AG04450 (cell line): ENCODE results near the gene ZNF732. TPM values are rescaled to one million over a fixed set of nuclear protein-coding genes. Genes with fewer than 3 reads are reported as not detected.
"Not testable (repeated sequence)": the region's sequence is repeated elsewhere in the genome, so short reads cannot be mapped to it uniquely, and the experiment has no call there.

Source experiments
- CTCF ChIA-PET: fragments of 300-600, 350-600 bp; formaldehyde crosslinking; extraction: SDS; loops from one replicate; lab custom pipeline; 2022; ENCODE audit warnings: antibody characterized with exemption, inconsistent platforms; lab: Charles Lee
- POLR2A ChIA-PET: fragments of 350-600 bp; formaldehyde crosslinking; extraction: SDS; loops from one replicate; lab custom pipeline; 2021; ENCODE audit warnings: antibody characterized with exemption, inconsistent platforms; lab: Yijun Ruan, JAX
- DNase-seq: peaks from one replicate; pipeline ENCODE4 v3.0.0-alpha.2; 2011; ENCODE audit warnings: low read depth, low spot score
- H3K27ac ChIP-seq: one replicate; pipeline ENCODE4 v1.5.1; 2012; ENCODE audit warnings: low read depth, low read length, control low read depth
- H3K27me3 ChIP-seq: one replicate; pipeline ENCODE4 v1.6.0; 2012; ENCODE audit warnings: low read length; ENCODE audit not compliant: control insufficient read depth, insufficient read depth
- H3K4me3 ChIP-seq: 2 replicates; pipeline ENCODE4 v1.5.1; 2011; ENCODE audit warnings: mild to moderate bottlenecking, low read depth, low read length, control low read depth
- H3K9me3 ChIP-seq: 2 replicates; pipeline ENCODE4 v1.5.1; 2012; ENCODE audit warnings: low read length; ENCODE audit not compliant: control insufficient read depth, insufficient read depth
- polyA plus RNA-seq: library from polyadenylated mRNA; depleted of rRNA; stranded (reverse); fragments of >200 nt; gene quantifications from 2 replicates; pipeline ENCODE4 v1.2.3, GENCODE V29; 2011; rRNA removed
- small RNA-seq: library from RNA; depleted of rRNA; stranded (forward); fragments of <200 nt; gene quantifications from one replicate; pipeline ENCODE3, GENCODE V24; 2012; ENCODE audit warnings: low read depth; ENCODE audit not compliant: insufficient read length
- TF ChIP-seq, protein P1 (sequence below): IDR thresholded peaks from 2 replicates; pipeline ENCODE4 v1.5.1; 2011; ENCODE audit warnings: low read depth, low read length, control low read depth, inconsistent platforms

The ZNF732 gene
- polyA plus RNA-seq, 1 experiment, result 0.12 TPM

DNA sequence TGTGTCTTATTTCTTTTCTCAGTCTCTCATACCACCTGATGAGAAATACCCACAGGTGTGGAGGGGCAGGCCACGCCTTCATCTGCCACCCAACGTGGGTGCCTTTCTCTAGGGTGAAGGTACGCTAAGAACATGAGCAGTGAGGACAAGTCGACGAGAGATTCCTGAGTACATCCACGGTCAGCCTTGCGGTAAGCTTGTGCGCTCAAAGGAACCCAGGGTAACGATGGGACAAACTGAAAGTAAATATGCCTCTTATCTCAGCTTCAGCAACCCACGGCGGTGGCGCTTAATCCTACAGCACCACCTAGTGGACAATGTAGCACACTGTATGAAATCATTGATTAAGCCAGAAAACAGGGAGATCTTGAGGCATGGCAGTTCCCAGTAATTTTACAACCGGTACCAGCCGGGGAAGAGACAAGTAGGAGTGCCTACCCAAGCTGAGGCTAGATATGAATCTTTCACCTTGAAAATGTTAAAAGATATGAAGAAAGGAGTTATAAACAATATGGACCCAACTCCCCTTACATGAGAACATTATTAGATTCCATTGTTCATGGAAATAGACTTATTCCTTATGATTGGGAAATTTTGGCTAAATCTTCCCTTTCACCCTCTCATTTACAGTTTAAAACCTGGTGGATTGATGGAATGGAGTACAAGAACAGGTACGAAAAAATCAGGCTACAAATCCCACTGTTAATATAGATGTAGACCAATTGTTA lies 63.0 kb downstream of the ZNF732 start:
- no peak for DNase-seq
- H3K27me3 ChIP-seq, result no peaks in the 10 kb centered on the region
- H3K9me3 ChIP-seq, result peaks cover 33% of the 10 kb centered on the region
- H3K27ac ChIP-seq, result no peak overlapping the region
- POLR2A ChIA-PET, result no interaction called here
- CTCF ChIA-PET, result no interaction called here
- TF ChIP-seq, protein P1, sequence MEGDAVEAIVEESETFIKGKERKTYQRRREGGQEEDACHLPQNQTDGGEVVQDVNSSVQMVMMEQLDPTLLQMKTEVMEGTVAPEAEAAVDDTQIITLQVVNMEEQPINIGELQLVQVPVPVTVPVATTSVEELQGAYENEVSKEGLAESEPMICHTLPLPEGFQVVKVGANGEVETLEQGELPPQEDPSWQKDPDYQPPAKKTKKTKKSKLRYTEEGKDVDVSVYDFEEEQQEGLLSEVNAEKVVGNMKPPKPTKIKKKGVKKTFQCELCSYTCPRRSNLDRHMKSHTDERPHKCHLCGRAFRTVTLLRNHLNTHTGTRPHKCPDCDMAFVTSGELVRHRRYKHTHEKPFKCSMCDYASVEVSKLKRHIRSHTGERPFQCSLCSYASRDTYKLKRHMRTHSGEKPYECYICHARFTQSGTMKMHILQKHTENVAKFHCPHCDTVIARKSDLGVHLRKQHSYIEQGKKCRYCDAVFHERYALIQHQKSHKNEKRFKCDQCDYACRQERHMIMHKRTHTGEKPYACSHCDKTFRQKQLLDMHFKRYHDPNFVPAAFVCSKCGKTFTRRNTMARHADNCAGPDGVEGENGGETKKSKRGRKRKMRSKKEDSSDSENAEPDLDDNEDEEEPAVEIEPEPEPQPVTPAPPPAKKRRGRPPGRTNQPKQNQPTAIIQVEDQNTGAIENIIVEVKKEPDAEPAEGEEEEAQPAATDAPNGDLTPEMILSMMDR, result 0 out of 2 replicates have a peak, but pooled peaks have one; percentile 23
- no peak overlapping the region for H3K4me3 ChIP-seq

DNA sequence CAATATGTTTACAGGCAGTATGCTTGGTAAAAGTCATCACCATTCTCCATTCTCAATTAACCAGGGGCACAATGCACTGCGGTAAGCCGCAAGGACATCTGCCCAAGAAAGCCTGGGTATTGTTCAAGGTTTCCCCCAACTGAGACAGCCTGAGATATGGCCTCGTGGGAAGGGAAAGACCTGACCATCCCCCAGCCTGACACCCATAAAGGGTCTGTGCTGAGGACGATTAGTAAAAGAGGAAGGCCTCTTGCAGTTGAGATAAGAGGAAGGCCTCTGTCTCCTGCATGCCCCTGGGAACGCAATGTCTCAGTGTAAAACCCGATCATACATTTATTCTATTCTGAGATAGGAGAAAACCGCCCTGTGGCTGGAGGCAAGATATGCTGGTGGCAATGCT lies 63.9 kb downstream of the ZNF732 start:
- H3K27ac ChIP-seq, H3K27me3 ChIP-seq, POLR2A ChIA-PET, CTCF ChIA-PET, DNase-seq, H3K4me3 ChIP-seq: not testable (repeated sequence)
- peaks cover 28% of the 10 kb centered on the region for H3K9me3 ChIP-seq

DNA sequence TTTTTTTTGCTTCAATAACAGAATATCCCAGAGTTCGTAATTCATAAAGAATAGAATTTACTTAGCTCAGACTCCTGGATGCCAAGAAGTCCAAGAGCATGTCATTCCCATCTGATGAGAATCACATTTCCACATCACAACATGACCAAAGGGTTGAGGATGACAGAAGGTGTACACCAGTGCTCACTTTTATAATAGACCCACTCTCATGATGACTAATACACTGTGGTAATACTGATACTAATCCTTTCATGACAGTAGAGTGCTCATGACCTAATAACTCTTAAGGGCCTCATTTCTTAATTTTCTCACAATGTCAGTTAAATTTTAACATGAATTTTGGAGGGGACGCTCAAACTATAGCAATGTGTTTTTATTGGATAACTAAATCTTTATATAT lies 69.2 kb downstream of the ZNF732 start:
- ChIA-PET POLR2A (no interaction called here), CTCF (no interaction called here)

DNA sequence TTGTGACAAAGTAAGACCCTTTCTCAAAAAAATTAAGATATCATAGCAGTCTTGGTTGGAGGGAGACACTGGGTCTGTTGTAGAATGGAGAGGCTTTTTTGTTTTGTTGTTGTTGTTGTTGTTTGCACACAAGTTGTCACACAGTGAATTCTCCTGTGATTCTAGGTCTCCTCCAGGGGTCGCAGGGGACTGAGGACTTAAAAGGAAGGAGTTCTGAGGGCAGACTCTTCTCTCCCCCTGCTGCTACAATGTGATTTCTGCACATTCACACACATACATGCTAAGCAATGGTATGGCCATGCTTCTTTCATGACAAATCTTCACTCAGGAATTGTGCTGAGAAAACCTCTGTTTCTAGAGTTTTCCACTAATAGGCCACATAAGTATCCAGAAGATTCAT lies 71.1 kb downstream of the ZNF732 start:
- no peaks in the 10 kb centered on the region for H3K27me3 ChIP-seq
- TF ChIP-seq, protein P1, result no peak
- no peak overlapping the region for H3K27ac ChIP-seq
- H3K9me3 ChIP-seq, result peaks cover 25% of the 10 kb centered on the region
- no peak for DNase-seq
- CTCF ChIA-PET, result no interaction called here
- POLR2A ChIA-PET, result no interaction called here
- H3K4me3 ChIP-seq, result no peak overlapping the region

More for the DNA sequence above, 69.2 kb downstream of the ZNF732 start:
- TF ChIP-seq, protein P1, result no peak
- Histone ChIP-seq H3K27ac (no peak overlapping the region), H3K9me3 (peaks cover 28% of the 10 kb centered on the region), H3K27me3 (no peaks in the 10 kb centered on the region), H3K4me3 (no peak overlapping the region)
- DNase-seq, result no peak

DNA sequence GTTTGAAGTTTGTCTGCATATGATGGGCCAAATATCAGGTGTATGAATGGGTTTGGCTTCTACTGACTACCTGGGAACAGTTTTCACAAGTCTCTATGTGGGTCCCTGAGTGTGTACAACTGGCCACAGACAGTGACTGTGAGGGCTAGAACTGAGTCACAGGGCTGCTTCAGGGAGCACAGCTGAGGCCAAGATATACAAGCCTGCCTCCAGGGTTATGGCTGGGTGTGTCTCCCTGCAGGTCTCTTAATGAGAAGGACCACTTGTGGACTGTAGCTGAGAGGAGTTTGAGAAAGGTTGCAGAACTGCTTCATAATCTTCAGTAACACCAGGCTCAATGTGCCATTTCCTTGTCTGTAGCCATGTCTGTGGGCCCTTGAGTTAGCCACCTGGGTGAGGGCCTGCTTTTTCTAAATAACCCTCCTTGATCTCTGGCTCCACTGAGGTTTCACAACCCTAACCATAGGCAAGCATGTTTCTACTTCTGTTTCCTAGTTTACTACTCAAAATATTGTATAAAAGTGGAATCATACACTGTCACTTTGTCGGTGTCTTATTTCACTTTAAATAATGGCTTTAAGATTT lies 81.3 kb downstream of the ZNF732 start:
- Histone ChIP-seq H3K4me3 (no peak overlapping the region), H3K27ac (no peak overlapping the region), H3K9me3 (peaks cover 16% of the 10 kb centered on the region), H3K27me3 (no peaks in the 10 kb centered on the region)
- ChIA-PET POLR2A (no interaction called here), CTCF (no interaction called here)
- DNase-seq, result no peak
- TF ChIP-seq, protein P1, result no peak

Small RNA genes within 50 kb of the gene (small RNA-seq; reads per million reads assigned to genes)
- not detected for gene AC079140.2
- gene MIR571, result not detected

Other genes starting within 250 kb of the ZNF732 start
- 2.1 and 2.6 TPM in 2 replicates for gene ZNF718, start 181.0 kb downstream of the ZNF732 start, polyA plus RNA-seq
- 4.3 and 4.7 TPM in 2 replicates for gene ZNF141, start 32.3 kb upstream of the ZNF732 start, polyA plus RNA-seq
- 15.2 and 15.8 TPM in 2 replicates for gene ZNF721, start 193.7 kb upstream of the ZNF732 start, polyA plus RNA-seq
- 40.3 and 46.2 TPM in 2 replicates for gene PIGG, start 193.7 kb upstream of the ZNF732 start, polyA plus RNA-seq